HUES6 (cell line): ENCODE measurements around the gene DSCAM.

ENCODE experiments used
- H3K27ac ChIP-seq: 2 replicates; pipeline ENCODE4 v1.7.0; 2013; ENCODE audit warnings: low read depth, mild to moderate bottlenecking, low read length, inconsistent platforms
- H3K27me3 ChIP-seq: 2 replicates; pipeline ENCODE4 v1.6.1; 2013; ENCODE audit warnings: low read length; ENCODE audit not compliant: control insufficient read depth, insufficient read depth
- H3K36me3 ChIP-seq: 2 replicates; pipeline ENCODE4 v1.6.1; 2013; ENCODE audit warnings: low read length; ENCODE audit not compliant: control insufficient read depth, insufficient read depth
- H3K4me1 ChIP-seq: 2 replicates; pipeline ENCODE4 v1.6.1; 2013; ENCODE audit warnings: low read length; ENCODE audit not compliant: control insufficient read depth, insufficient read depth
- H3K4me3 ChIP-seq: 2 replicates; pipeline ENCODE4 v1.5.1; 2013; ENCODE audit warnings: low read depth, low read length
- H3K9ac ChIP-seq: one replicate; pipeline ENCODE4 v1.6.1; 2013; ENCODE audit warnings: mild to moderate bottlenecking, low read length
- H3K9me3 ChIP-seq: 2 replicates; pipeline ENCODE4 v1.6.1; 2013; ENCODE audit warnings: low read depth, low read length; ENCODE audit not compliant: control insufficient read depth, insufficient read depth

The DSCAM gene

DNA sequence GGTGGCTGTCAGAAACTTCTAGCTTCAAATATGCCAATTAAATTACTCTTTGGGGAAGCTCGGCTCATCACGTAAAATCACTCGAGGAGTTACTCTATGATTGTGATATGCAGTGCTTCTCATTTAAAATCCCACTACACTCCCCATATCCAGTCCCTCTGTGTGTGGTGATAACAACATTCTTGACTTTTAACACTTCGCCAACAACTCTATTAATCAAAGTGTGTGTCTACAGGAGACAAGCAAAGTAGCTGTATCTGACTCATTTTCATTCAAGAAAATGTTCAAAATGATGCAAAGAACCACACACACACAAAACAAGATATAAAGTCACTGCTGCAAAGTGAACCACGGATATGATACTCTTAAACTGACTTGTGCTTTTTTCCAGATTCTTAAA, 341.3 kb downstream of the DSCAM start:
- H3K9ac ChIP-seq = no peak overlapping the region
- no peak overlapping the region for H3K27ac ChIP-seq
- no peak overlapping the region for H3K4me3 ChIP-seq
- H3K4me1 ChIP-seq = no peaks in the 10 kb centered on the region
- no peaks in the 10 kb centered on the region; the same call in 1 of the 2 replicates for H3K27me3 ChIP-seq
- H3K9me3 ChIP-seq = no peaks in the 10 kb centered on the region
- no peaks in the 10 kb centered on the region for H3K36me3 ChIP-seq

DNA sequence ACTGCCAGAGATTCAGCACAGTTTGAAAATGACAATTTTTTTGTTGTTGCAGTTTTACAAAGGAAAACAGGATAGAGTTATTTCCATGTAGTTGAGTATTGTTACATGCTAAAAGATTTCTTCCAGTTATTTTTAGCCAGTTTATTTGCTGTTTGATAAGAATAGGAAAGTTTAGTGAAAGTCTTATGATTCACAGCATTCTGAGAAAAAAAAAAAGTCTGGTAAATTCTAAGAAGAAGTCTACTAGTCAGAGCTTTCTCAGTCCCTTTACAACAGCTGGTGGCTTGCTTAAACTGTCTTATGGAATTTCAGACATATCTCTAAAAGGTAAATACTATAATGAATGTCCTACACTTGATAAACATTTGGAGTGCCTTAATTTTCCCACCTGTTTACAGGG, 341.7 kb downstream of the DSCAM start:
- H3K27me3 ChIP-seq = no peaks in the 10 kb centered on the region; the same call in 1 of the 2 replicates
- no peaks in the 10 kb centered on the region for H3K36me3 ChIP-seq
- no peak overlapping the region for H3K9ac ChIP-seq
- no peak overlapping the region for H3K27ac ChIP-seq
- H3K9me3 ChIP-seq = no peaks in the 10 kb centered on the region
- no peak overlapping the region for H3K4me3 ChIP-seq
- H3K4me1 ChIP-seq = no peaks in the 10 kb centered on the region

DNA sequence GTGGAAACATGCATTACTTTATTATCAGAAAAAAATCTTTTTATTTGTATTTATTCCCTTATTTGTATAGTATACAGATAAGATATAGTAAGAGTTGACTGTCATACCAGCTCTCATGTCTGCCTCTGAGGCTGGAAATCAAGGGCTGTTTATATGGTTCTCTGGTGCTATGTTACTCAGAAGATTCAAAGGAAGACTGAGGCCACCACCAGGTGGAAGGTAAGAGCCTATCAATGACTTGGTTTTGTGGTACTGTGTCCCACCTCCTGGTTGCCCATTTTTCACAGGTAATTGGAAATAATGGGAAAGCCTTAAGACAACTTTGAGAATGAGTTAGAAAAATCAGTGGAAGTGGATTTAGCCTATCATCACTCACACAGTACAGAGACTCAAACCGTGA, 342.1 kb downstream of the DSCAM start:
- no peaks in the 10 kb centered on the region for H3K4me1 ChIP-seq
- no peaks in the 10 kb centered on the region for H3K9me3 ChIP-seq
- no peaks in the 10 kb centered on the region; the same call in 1 of the 2 replicates for H3K27me3 ChIP-seq
- H3K4me3 ChIP-seq = no peak overlapping the region
- no peak overlapping the region for H3K27ac ChIP-seq
- H3K9ac ChIP-seq = no peak overlapping the region
- no peaks in the 10 kb centered on the region for H3K36me3 ChIP-seq

DNA sequence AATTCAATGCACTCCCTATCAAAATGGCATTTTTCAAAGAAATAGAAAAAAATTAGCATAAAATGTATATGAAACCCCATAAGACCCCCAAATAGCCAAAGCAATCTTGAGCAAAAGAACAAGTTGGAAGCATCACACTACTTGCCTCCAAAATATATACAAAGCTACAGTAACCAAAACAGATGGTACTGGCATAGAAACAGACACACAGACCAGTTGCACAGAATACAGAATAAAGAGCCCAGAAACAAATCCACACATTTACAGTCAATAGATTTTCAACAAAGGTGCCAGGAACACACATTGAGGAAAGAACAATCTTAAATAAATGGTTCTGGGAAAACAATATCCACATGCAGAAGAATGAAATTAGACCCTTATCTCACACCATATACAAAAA, 350.8 kb downstream of the DSCAM start:
- no peaks in the 10 kb centered on the region for H3K36me3 ChIP-seq
- H3K27ac ChIP-seq = no peak overlapping the region
- H3K4me3 ChIP-seq = no peak overlapping the region
- no peaks in the 10 kb centered on the region for H3K27me3 ChIP-seq
- peaks cover 4% of the 10 kb centered on the region; the same call in 1 of the 2 replicates for H3K9me3 ChIP-seq
- H3K9ac ChIP-seq = no peak overlapping the region
- H3K4me1 ChIP-seq = no peaks in the 10 kb centered on the region

DNA sequence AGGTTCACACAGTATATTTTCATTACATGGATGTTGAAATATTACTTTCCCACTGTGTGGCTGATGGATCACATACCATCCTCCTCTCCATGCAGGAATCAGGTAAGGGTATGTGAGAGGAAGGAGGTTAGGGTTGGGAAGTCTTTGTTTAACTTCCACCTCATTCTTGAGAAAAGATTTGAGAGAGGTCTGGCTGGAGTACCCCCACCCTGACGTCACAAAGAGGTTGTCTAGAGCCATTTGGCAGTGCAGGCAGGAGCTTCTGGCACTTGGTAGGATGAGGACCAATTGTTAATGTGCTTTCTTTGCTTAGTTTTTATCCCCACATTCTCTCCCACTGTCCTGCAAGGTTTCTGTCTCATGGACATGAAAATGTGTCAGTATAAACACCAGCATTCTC, 356.6 kb downstream of the DSCAM start:
- H3K36me3 ChIP-seq = no peaks in the 10 kb centered on the region
- H3K27me3 ChIP-seq = no peaks in the 10 kb centered on the region
- H3K9me3 ChIP-seq = peaks cover 11% of the 10 kb centered on the region; the same call in 1 of the 2 replicates
- H3K4me1 ChIP-seq = no peaks in the 10 kb centered on the region
- no peak overlapping the region for H3K9ac ChIP-seq
- no peak overlapping the region for H3K27ac ChIP-seq
- no peak overlapping the region for H3K4me3 ChIP-seq

DNA sequence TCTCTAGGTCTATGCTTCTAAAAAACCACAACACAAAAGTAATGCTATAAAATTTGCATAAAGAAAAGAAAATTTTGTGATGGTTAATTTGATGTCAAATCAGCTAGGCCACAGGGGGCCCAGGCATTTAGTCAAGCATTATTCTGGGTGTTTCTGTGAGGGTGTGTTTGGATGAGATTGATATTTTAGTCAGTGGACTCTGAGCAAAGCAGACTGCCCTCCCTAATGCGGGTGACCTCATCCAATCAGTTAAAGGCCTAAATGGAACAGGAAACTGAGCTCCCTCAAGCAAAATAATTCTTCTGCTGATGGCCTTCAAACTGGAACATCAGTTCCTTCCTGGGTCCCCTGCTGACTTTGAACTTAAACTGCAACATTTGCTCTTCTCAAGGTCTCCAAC, 358.0 kb downstream of the DSCAM start:
- Histone ChIP-seq H3K9ac (no peak overlapping the region), H3K27me3 (no peaks in the 10 kb centered on the region), H3K9me3 (peaks cover 11% of the 10 kb centered on the region; the same call in 1 of the 2 replicates), H3K27ac (no peak overlapping the region), H3K4me3 (no peak overlapping the region), H3K4me1 (no peaks in the 10 kb centered on the region), H3K36me3 (no peaks in the 10 kb centered on the region)

DNA sequence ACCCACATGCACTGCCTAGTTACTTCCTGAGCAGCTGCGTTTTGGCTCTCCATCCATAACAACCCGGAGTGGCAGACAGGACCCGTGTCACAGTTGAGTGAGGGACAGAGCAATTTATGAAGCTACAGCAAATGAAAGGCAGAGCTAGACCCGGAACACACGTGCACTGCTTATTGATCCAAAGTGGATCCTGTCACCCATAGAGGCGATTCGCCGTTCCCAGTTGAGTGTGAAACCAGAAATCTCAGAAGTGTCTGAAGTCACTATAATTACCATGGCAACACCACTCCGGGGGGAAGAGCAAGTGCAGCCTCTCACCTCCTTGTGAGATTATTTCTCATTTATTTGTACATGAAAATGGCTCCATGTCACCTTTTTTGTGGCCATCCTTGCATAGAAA, 365.2 kb downstream of the DSCAM start:
- Histone ChIP-seq H3K27ac (no peak overlapping the region), H3K9ac (no peak overlapping the region), H3K36me3 (no peaks in the 10 kb centered on the region), H3K4me3 (no peak overlapping the region), H3K27me3 (no peaks in the 10 kb centered on the region), H3K9me3 (peaks cover 4% of the 10 kb centered on the region; the same call in 1 of the 2 replicates), H3K4me1 (no peaks in the 10 kb centered on the region)

DNA sequence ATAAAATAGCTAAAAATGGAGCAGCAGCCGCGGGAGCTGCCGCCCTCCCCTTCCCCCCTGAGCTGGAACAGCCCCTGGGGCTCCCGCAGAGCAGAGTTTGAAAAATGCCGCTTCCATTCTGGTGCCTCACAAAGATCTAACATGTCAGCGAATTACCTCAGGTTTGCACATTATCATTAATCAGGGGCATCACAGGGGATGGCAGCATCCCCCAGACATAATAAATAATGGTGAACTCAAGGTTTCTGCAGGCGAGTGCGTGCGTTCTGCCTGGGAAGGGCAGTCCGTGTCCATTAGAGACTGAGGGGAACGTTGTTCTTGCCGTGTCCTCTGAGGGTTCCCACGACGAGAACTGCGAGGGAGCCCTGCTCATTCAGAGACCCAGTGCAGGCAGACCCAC, 372.4 kb downstream of the DSCAM start:
- Histone ChIP-seq H3K4me1 (no peaks in the 10 kb centered on the region), H3K36me3 (no peaks in the 10 kb centered on the region), H3K27ac (no peak overlapping the region), H3K9me3 (peaks cover 2% of the 10 kb centered on the region; the same call in 1 of the 2 replicates), H3K4me3 (no peak overlapping the region), H3K9ac (no peak overlapping the region), H3K27me3 (no peaks in the 10 kb centered on the region)

DNA sequence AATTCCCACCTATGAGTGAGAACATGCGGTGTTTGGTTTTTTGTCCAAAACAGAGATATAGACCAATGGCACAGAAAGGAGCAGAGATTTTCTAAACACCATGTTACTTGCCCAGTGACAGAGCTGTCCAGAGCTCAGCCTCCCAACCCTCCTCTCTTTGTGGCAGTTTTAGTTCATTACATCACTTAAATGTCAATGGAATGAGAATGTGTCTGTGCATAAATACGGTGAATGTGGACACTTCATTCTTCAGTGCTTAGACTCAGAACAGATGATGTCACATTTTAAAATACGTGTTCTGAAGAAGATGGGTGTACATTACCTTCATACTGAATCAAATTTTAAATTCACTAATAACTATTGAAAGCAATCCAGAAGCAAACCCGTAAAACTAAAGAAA, 374.9 kb downstream of the DSCAM start:
- Histone ChIP-seq H3K27ac (no peak overlapping the region), H3K4me3 (no peak overlapping the region), H3K36me3 (no peaks in the 10 kb centered on the region), H3K4me1 (no peaks in the 10 kb centered on the region), H3K9me3 (no peaks in the 10 kb centered on the region), H3K9ac (no peak overlapping the region), H3K27me3 (no peaks in the 10 kb centered on the region)

DNA sequence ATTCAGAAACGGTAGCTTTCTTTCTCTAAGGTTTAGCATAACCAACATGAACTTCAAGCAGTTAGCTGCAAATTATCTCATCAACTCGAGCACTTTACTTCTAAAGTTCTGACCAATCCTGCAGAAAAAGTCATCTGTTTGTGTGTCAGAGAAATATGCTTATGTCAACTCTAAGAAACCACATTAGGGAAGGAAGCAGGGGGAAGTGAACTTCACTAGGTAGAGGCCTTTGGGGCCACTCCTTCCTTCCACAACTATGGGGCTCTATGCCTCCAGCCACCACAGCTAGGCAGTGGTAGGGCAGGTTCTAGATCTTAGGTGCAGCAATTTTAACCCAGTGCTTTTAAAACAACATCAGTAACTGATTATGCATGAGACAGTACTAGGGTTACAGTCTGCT, 375.9 kb downstream of the DSCAM start:
- no peaks in the 10 kb centered on the region for H3K4me1 ChIP-seq
- no peak overlapping the region for H3K27ac ChIP-seq
- H3K9me3 ChIP-seq = no peaks in the 10 kb centered on the region
- H3K4me3 ChIP-seq = no peak overlapping the region
- no peak overlapping the region for H3K9ac ChIP-seq
- H3K27me3 ChIP-seq = no peaks in the 10 kb centered on the region
- no peaks in the 10 kb centered on the region for H3K36me3 ChIP-seq

DNA sequence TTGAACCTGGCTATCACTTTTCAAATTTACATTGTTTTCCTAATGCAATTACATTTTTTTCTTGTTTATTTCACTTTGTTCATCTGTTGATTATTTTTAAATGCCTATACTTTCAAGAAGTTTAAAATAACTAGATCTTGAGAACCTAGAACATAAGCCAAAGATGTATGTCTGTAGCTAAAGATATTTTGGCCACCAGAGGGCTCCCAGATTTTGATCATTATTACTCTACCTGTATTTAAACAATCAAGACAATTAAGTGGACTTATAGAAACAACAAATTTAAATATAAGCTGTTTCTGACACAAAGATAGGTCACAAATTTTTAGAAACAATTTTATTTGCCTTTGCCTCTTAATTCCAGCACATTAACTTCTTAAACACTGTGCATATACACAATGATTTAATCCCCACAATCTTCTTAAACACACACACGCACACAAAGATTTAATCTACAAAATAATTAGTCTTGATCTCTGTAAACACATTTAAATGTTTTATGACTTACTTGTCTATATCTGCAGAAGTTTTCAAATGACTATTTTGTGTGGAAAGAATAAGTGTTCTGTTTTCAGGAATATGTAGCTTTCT, 380.0 kb downstream of the DSCAM start:
- H3K9ac ChIP-seq = no peak overlapping the region
- H3K4me1 ChIP-seq = no peaks in the 10 kb centered on the region
- H3K4me3 ChIP-seq = no peak overlapping the region
- no peaks in the 10 kb centered on the region for H3K27me3 ChIP-seq
- H3K36me3 ChIP-seq = no peaks in the 10 kb centered on the region
- no peak overlapping the region for H3K27ac ChIP-seq
- H3K9me3 ChIP-seq = no peaks in the 10 kb centered on the region

DNA sequence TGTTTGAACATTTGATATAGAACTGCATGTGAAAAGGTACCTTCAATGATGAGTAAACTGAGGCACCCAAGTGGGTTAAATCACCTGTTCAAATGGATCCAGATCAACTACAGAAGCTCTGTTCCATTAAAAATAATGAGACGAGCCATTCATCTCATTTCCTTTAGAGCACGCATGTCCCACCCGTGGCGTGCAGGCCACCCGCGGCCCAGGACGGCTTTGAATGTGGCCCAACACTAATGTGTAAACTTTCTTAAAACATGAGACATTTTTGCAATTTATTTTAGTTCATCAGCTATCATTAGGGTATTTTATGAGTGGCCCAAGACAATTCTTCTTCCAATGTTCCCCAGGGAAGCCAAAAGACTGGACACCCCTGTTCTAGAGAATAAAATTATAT, 381.6 kb downstream of the DSCAM start:
- no peak overlapping the region for H3K9ac ChIP-seq
- H3K4me3 ChIP-seq = no peak overlapping the region
- H3K27ac ChIP-seq = no peak overlapping the region
- no peaks in the 10 kb centered on the region for H3K9me3 ChIP-seq
- H3K36me3 ChIP-seq = no peaks in the 10 kb centered on the region
- no peaks in the 10 kb centered on the region for H3K27me3 ChIP-seq
- no peaks in the 10 kb centered on the region for H3K4me1 ChIP-seq
